Stimulated activated CD4-positive, alpha-beta T cell treated with anti-CD3 and anti-CD28 coated beads, TNF-alpha, amount 100 ng/mL, for 24 hours (primary cell): ENCODE results near the gene ADIPOQ.
"Not testable (repeated sequence)": the region's sequence is repeated elsewhere in the genome, so short reads cannot be mapped to it uniquely, and the experiment has no call there.

Experiments
- DNase-seq, 3 experiments: peaks; one replicate each; pipeline ENCODE4 v3.0.0-alpha.2; 2020; ENCODE audit warnings: low read depth in 3 of 3

The ADIPOQ gene

DNA sequence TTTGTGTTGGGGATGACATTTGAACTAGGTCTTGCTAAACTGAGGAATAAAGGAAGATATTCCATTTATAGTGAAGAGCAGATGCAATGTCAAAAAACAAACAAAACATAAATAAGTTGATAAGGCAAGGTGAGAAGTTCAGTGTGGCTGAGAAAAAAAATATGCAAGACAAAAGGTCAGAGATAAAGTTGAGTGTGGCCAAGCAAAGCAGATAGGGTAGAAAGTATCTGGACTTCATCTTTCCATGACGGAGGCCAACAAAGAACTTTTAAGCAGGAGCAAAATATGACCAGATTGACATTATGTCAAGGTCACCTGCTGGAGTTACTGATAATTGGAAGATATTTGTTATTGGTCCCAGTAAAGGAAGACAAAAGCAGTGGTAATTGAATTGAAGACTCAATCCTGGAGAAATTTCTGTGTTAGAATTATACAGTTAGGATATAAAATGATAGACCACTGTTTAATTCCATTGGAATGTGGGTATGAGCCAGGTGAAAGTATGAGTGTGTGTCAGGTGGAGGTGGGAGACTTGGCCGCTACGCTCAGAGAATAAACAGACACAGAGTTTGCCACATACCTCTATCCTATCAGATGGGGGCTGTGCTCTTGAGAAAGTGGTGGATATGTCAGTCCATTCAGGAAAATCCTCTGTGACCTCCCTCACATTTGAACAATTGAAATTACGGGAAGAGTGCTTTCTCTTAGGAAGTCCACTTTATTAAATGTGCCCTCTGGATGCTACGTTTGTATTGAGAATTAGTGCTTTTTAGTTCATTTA, 28.1 kb downstream of the ADIPOQ start:
- DNase-seq: no peak

GRCh38 chr3:186871403-186871924, 29.0 kb downstream of the ADIPOQ start:
- DNase-seq: no peak

- not testable (repeated sequence) for DNase-seq
Measured at GRCh38 chr3:186873796-186874195, 31.3 kb downstream of the ADIPOQ start.

GRCh38 chr3:186874216-186874615, 31.7 kb downstream of the ADIPOQ start:
- DNase-seq: not testable (repeated sequence)

DNA sequence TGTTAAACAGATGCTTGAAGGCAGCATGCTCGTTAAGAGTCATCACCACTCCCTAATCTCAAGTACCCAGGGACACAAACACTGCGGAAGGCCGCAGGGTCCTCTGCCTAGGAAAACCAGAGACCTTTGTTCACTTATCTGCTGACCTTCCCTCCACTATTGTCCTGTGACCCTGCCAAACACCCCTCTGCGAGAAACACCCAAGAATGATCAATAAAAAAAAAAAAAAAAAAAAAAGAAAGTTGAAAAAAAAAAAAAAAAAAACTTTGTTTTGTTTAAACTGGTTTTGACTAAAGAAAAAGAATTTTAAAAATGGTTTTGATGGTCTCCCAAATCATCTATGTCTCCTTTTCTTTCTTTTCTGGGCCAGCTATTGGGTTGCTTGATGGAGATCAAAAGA, 32.3 kb downstream of the ADIPOQ start:
- DNase-seq: not testable (repeated sequence)

- DNase-seq: no peak
Measured at GRCh38 chr3:186875708-186876107, 33.2 kb downstream of the ADIPOQ start.

DNA sequence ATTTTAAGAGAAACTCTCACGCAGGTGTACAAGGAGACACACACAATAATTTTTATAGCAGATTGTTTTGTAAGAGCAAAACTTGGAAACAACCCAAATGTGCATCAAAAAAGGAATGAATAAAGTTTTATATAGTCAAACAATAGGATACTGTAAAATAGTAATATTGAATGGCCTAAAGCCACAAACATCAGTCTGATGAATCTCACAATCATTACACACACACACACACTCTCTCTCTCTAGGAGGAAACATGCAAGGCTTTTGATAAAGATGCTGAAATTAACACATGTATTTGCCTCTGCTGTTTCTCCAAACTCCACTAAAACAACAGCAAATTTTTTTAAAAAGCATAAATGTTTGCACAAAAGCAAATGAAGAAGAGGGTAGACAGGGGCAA, 37.3 kb downstream of the ADIPOQ start:
- DNase-seq: no peak

GRCh38 chr3:186880406-186880805, 37.9 kb downstream of the ADIPOQ start:
- DNase-seq: no peak

DNA sequence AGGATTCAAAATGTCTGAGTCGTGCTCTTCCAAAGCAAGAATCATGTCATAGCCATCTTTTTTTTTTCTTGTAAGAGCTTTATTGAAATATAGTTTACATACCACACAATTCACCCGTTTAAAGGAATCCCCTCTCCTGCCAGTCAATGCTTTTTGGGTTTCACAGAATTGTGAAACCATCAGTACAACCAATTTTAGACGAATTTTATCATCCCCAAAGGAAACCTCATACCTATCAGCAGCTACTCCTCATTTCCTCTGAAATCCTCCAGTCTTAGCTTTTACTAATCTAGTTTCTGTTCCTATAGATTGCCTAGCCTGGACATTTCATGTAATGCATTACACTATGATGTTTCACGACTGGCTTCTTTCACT, 39.6 kb downstream of the ADIPOQ start:
- DNase-seq: no peak

DNA sequence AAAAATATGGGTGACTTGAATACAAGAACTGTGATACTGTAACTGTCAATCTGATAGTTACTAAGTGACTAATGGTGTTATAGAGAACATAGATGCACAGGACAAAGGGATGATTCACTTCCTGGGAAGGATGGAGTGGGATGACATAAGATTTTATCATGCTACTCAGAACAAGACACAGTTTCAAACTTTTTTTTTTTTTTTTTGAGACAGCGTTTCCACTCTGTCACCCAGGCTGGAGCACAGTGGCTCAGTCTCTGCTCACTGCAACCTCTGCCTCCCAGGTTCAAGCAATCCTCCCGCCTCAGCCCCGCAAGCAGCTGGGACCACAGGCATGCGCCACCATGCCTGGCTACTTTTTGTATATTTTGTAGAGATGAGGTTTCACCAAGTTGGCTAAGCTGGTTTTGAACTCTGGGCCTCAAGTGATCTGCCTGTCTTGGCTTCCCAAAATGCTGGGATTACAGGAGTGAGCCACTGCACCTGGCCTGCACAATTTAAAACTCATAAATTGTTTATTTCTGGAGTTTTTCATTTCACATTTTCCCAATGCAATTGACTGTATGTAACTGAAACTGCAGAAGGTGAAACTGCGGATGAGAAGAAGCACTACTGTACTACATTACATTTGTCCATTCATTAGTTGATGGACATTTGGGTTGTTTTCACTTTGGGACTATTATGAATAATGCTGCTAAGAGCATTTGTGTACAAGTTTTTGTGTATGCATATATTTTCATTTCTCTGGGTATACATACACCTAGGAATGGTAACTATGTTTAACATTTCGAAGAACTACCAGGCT, 40.6 kb downstream of the ADIPOQ start:
- peak; percentile 22 to 61 (median 27) for DNase-seq

DNA sequence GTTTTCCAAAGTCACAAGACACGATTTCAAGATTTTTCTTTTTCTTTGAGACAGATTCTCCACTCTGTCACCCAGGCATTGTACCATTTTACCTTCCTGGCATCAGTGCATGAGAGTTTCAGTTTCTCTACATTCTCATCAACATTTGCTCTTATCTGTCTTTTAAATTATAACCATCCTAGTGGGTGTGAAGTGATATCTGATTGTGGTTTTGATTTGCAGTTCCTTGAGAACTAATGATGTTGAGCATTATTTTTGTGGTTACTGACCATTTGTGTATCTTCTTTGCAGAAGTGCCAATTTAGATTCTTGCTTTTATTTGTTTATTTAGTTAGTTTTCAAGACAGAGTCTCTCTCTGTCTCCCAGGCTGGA, 41.2 kb downstream of the ADIPOQ start:
- no peak for DNase-seq

DNA sequence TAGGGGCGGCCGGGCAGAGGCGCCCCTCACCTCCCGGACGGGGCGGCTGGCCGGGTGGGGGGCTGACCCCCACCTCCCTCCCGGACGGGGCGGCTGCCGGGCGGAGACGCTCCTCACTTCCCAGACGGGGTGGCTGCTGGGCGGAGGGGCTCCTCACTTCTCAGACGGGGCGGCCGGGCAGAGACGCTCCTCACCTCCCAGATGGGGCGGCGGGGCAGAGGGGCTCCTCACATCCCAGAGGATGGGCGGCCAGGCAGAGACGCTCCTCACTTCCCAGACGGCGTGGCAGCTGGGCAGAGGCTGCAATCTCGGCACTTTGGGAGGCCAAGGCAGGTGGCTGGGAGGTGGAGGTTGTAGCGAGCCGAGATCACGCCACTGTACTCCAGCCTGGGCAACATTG, 42.4 kb downstream of the ADIPOQ start:
- DNase-seq: not testable (repeated sequence)

DNA sequence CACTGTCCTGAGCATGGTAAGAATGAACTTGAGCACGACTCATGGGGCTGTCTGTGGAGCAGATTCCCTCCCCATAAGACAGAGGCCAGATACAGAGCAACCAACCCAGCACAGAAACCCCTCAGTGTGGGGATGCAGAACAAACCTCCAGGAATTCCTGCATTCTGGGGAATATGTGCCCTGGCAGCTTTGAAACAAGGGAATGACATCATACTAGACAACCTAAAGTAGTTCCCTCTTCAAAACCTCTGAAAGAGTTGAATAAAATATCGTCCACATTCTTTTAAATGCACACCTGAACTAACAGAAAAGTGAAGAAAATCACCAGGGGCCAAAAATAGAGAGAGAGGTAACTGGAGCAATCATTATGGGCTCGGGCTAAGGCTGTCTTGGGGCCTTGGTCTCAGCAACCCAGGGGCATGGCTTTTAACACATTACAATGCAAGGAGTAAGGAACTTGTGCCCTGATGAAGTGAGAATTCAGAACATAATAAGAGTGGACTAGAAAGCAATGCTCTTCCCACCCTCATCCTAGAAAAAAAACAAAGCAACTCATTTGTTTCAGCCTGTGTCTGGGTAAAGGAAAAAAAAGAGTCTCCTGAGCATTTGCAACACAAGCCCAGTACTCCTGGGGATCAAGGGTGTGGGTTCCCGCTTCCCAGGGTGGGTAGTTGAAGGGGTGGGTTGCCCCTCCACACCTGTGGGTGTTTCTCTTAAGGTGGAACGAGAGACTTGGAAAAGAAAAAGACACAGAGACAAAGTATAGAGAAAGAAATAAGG, 43.9 kb downstream of the ADIPOQ start:
- no peak for DNase-seq

DNA sequence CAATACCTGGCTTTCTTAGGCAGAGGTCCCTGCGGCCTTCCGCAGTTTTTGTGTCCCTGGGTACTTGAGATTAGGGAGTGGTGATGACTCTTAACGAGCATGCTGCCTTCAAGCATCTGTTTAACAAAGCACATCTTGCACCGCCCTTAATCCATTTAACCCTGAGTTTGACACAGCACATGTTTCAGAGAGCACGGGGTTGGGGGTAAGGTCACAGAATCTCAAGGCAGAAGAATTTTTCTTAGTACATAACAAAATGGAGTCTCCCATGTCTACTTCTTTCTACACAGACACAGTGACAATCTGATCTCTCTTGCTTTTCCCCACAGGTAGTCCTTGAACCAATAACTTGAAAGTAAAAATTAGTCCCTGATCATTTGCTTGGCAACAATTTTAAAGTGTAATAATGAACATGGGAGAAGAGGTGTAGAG, 45.0 kb downstream of the ADIPOQ start:
- DNase-seq: not testable (repeated sequence)

DNA sequence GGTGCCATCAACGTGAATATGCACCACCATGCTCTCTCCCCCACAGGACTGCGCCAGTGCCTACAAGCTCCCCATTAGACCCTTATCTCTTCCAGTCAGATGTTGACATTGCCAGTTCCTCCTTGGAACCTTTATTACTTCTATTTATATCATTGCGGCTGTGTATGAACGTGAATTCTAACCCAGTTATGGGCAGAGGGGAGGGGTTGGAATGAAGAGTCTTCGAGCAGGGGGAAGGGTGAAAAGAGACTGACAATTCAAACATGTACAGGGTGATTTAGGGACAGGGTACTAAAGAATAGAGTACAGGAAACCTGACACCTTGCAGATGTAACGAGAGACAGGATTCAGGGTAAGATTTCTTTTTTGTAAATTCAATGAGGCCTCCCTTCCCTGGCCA, 46.1 kb downstream of the ADIPOQ start:
- DNase-seq: no peak

DNA sequence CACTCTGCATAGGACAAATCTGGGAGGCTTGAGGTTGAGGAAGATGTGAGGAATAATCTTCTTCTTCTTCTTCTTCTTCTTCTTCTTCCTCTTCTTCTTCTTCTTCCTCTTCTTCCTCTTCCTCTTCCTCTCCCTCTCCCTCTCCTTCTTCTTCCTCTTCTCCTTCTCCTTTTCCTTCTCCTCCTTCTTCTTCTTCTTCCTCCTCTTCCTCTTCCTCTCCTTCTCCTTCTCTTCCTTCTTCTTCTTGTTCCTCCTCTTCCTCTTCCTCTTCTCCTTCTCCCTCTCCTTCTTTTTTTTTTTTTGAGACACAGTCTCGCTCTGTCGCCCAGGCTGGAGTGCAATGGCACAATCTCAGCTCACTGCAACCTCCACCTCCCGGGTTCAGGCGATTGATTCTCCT, 47.2 kb downstream of the ADIPOQ start:
- DNase-seq: not testable (repeated sequence)

DNA sequence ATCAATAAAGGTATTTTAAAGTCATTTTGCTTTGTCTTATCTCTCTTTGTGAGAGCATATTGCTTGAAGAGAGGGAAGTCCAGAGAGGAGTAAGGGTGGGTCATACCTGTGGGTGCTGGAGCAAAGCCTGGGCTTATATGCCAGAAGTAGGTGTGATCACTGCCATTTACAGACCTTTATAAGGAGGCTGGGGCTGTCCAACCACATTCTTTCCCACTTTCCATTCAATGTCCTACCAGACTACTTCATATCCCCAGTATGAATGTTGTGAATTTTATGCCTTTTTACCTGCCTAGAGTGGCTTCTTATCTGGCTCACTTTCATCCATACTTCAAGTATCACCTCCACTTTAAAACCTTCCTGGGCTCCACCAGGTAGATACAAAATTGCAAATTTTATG, 48.4 kb downstream of the ADIPOQ start:
- DNase-seq: no peak

GRCh38 chr3:186893071-186893470, 50.6 kb downstream of the ADIPOQ start:
- not testable (repeated sequence) for DNase-seq

- DNase-seq: no peak
Measured at GRCh38 chr3:186895406-186895805, 52.9 kb downstream of the ADIPOQ start.

- no peak for DNase-seq
Measured at GRCh38 chr3:186896006-186896405, 53.5 kb downstream of the ADIPOQ start.

- no peak for DNase-seq
Measured at GRCh38 chr3:186896875-186897274, 54.4 kb downstream of the ADIPOQ start.

- no peak for DNase-seq
Measured at GRCh38 chr3:186901135-186901734, 58.7 kb downstream of the ADIPOQ start.
